GM12872 (cell line): ENCODE data around the gene IMPA2.

Experiments
- CTCF ChIP-seq: IDR thresholded peaks from 3 replicates; pipeline ENCODE4 v1.5.1; 2011; ENCODE audit warnings: low read depth, mild to moderate bottlenecking, low read length, moderate library complexity; ENCODE audit not compliant: insufficient read depth

IMPA2 gene

GRCh38 chr18:11972371-11973174 is 8.7 kb upstream of the IMPA2 start:
- no peak for TF ChIP-seq CTCF

- no peak for TF ChIP-seq CTCF
Observed at GRCh38 chr18:11974741-11975325, 6.5 kb upstream of the IMPA2 start.

- no peak for TF ChIP-seq CTCF
Observed at GRCh38 chr18:11975723-11976122, 5.6 kb upstream of the IMPA2 start.

GRCh38 chr18:11976315-11977152 is 4.8 kb upstream of the IMPA2 start:
- no peak for TF ChIP-seq CTCF

GRCh38 chr18:11977153-11977466 is 4.2 kb upstream of the IMPA2 start:
- no peak for TF ChIP-seq CTCF

GRCh38 chr18:11978956-11979355 is 2.4 kb upstream of the IMPA2 start:
- no peak for TF ChIP-seq CTCF

GRCh38 chr18:11980163-11980493 is 1.2 kb upstream of the IMPA2 start:
- TF ChIP-seq CTCF: no peak
